CD4-positive, alpha-beta T cell treated with Interleukin-21 for 1 hour (primary cell): ENCODE results near the gene PXDN.

Experiments used
- DNase-seq: peaks from one replicate; pipeline ENCODE4 v3.0.0-alpha.2; 2020

PXDN gene

GRCh38 chr2:1642993-1643619, 101.2 kb downstream of the PXDN start:
- no peak for DNase-seq

- DNase-seq, result no peak
Observed at GRCh38 chr2:1642066-1642861, 102.1 kb downstream of the PXDN start.

- DNase-seq, result no peak
Observed at GRCh38 chr2:1641523-1641922, 102.8 kb downstream of the PXDN start.

- no peak for DNase-seq
Observed at GRCh38 chr2:1640301-1641135, 103.8 kb downstream of the PXDN start.

GRCh38 chr2:1639086-1639858, 105.0 kb downstream of the PXDN start:
- no peak for DNase-seq

- DNase-seq, result no peak
Observed at GRCh38 chr2:1638281-1638860, 105.9 kb downstream of the PXDN start.

- no peak for DNase-seq
Observed at GRCh38 chr2:1636791-1637415, 107.4 kb downstream of the PXDN start.

GRCh38 chr2:1635823-1636222, 108.5 kb downstream of the PXDN start:
- DNase-seq, result no peak

GRCh38 chr2:1634681-1635341, 109.5 kb downstream of the PXDN start:
- DNase-seq, result no peak

GRCh38 chr2:1633936-1634587, 110.3 kb downstream of the PXDN start:
- DNase-seq, result no peak

GRCh38 chr2:1633092-1633671, 111.1 kb downstream of the PXDN start:
- DNase-seq, result no peak

- no peak for DNase-seq
Observed at GRCh38 chr2:1632510-1632909, 111.8 kb downstream of the PXDN start.

- no peak for DNase-seq
Observed at GRCh38 chr2:1632002-1632348, 112.3 kb downstream of the PXDN start.

GRCh38 chr2:1631292-1632001, 112.9 kb downstream of the PXDN start:
- DNase-seq, result no peak

- DNase-seq, result no peak
Observed at GRCh38 chr2:1628893-1629292, 115.4 kb downstream of the PXDN start.

- no peak for DNase-seq
Observed at GRCh38 chr2:1627628-1628381, 116.5 kb downstream of the PXDN start.

GRCh38 chr2:1626271-1626681, 118.0 kb downstream of the PXDN start:
- no peak for DNase-seq

GRCh38 chr2:1625281-1626001, 118.9 kb downstream of the PXDN start:
- no peak for DNase-seq
